ENCODE data around the gene PNPLA6. TPM values are rescaled to one million over a fixed set of nuclear protein-coding genes. Genes with fewer than 3 reads are reported as not detected.

PNPLA6 gene
- total and polyA plus RNA-seq, 9 of the 15 experiments (the other 6 are each of a cell fraction or from before 2014, with no cell fraction given) = 0.07 to 30.2 (median 8.3) TPM

DNA sequence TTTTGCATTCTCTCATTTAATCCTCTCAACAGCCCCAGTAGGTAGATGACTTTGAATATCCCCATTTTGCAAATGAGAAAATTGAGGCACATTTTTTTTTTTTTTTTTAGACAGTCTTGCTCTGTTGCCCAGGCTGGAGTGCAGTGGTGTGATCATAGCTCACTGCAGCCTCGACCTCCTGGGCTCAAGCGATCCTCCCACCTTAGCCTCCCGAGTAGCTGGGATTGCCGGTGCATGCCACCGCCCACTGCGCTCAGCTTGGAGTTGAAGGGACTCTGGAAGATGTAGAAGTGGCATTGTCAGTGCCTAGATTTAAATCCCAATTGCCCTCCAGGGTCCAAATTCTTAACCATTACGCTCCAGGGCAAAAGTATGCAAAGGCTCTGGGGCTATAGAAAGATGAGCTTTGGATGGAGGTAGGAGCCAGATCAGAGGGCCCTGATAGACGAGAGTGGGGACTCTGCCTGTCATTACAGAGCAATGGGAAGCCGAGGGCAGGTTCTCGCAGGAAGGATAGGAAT, 13.9 kb upstream of the PNPLA6 start:
- H3K4me1 ChIP-seq (replicated peaks in 1 of 2; ENCODE audit: control insufficient read depth in 2 of 2, insufficient read depth in 2 of 2, low read length in 2 of 2) = peaks cover 6 to 33% of the 10 kb centered on the region in 2 experiments; a peak in 4 of 5 replicates
- H3K9ac ChIP-seq (ENCODE audit: insufficient read depth in 1 of 2, low read depth in 2 of 2, low read length in 2 of 2) = peak overlapping the region; percentile 53 to 87; a peak in 3 of 4 replicates
- peak overlapping the region; percentile 68; the same call in 1 of the 2 replicates for H3K4me3 ChIP-seq
- H3K79me2 ChIP-seq (ENCODE audit: control insufficient read depth, insufficient read depth, low read length) = peaks cover 4% of the 10 kb centered on the region; the same call in 2 of the 3 replicates
- in situ Hi-C loops (cut with MboI) = no loop called here
- no peaks in the 10 kb centered on the region for H3K9me1 ChIP-seq (ENCODE audit: control insufficient read depth, insufficient read depth, low read length)
- WGBS (ENCODE audit: insufficient coverage, low coverage, missing lambda C conversion rate) = 58% methylated on average over 10 of the region's 10 CpGs
- H4K20me1 ChIP-seq (replicated peaks; ENCODE audit: control insufficient read depth, insufficient read depth, low read length) = no peaks in the 10 kb centered on the region
- peak overlapping the region; percentile 88 for H3K4me2 ChIP-seq (ENCODE audit: insufficient read depth, low read length)
- H3K27ac ChIP-seq (ENCODE audit: extremely low read depth, low read depth, low read length) = no peak overlapping the region
- POLR2A ChIA-PET = interaction anchor here (0.6 to 1.7 kb wide), 7 partner anchors 9 to 193 kb away, joined by 3 to 7 read pairs (median 3); a partner anchor contains a TSS
- ATAC-seq (no peak), FAIRE-seq (peak; percentile 15), DNase-seq (ENCODE audit: extremely low read depth in 1 of 4, low spot score in 3 of 4) (no peak)
- CTCF ChIA-PET (ENCODE audit: low intra/inter-chr PET ratio) = no interaction called here
- peak overlapping the region; percentile 88 for H2AFZ ChIP-seq (ENCODE audit: low read depth, low read length)
- intact Hi-C loops (cut with micrococcal nuclease) = no loop called here
- no peaks in the 10 kb centered on the region for H3K27me3 ChIP-seq (ENCODE audit: control insufficient read depth in 2 of 2, insufficient read depth in 2 of 2, low read length in 2 of 2)
- TF ChIP-seq CHD2 (IDR thresholded peaks at IDR 0.05; ENCODE audit: low read depth, low read length) = no peak
- 0 out of 2 replicates have a peak, but pooled peaks have one; percentile 21 for TF ChIP-seq ZNF121 (CRISPR knock-in tag; conservative IDR thresholded peaks at IDR 0.05)
- TF ChIP-seq CHD4 (IDR thresholded peaks at IDR 0.05; ENCODE audit: insufficient read depth, insufficient replicate concordance, low read depth, low read length, poor library complexity, severe bottlenecking) = no peak
- H3K36me3 ChIP-seq (ENCODE audit: control insufficient read depth, insufficient read depth, low read length) = peaks cover 3% of the 10 kb centered on the region; the same call in 1 of the 3 replicates
- no TSS peak for BruUV-seq (replicated peaks)
- no peaks in the 10 kb centered on the region for H3K9me3 ChIP-seq (replicated peaks; ENCODE audit: control insufficient read depth, insufficient read depth, low read depth, low read length)
